Loucy (cell line): ENCODE results near the gene ZNF521.
A peak's percentile ranks its signal among the peaks of the same experiment; 100 is the strongest.

Source experiments
- H2AFZ ChIP-seq: fragments of 200-600 bp; sonication (generic); 2 replicates; pipeline ENCODE4 v1.6.0; 2016; ENCODE audit warnings: antibody characterized with exemption, mild to moderate bottlenecking, low read length, moderate library complexity
- H3F3A ChIP-seq: fragments of 200-600 bp; 2 replicates; pipeline ENCODE4 v1.6.0; 2016; ENCODE audit warnings: antibody characterized with exemption, low read depth, mild to moderate bottlenecking
- H3K27me3 ChIP-seq: fragments of 200-600 bp; sonication (generic); 2 replicates; pipeline ENCODE4 v1.6.1; 2014; ENCODE audit warnings: low read length, mild to moderate bottlenecking; ENCODE audit not compliant: insufficient read depth, poor library complexity, severe bottlenecking
- H3K36me3 ChIP-seq: fragments of 200-600 bp; sonication (generic); 2 replicates; pipeline ENCODE4 v1.6.1; 2016; ENCODE audit warnings: low read length; ENCODE audit not compliant: insufficient read depth
- H3K4me1 ChIP-seq: fragments of 200-600 bp; sonication (generic); 2 replicates; pipeline ENCODE4 v1.5.1; 2014; ENCODE audit warnings: low read length, mild to moderate bottlenecking; ENCODE audit not compliant: insufficient read depth, poor library complexity, severe bottlenecking
- H3K4me2 ChIP-seq: fragments of 200-600 bp; sonication (generic); 2 replicates; pipeline ENCODE4 v1.6.0; 2014; ENCODE audit warnings: antibody characterized with exemption, low read length, low read depth, mild to moderate bottlenecking; ENCODE audit not compliant: poor library complexity, severe bottlenecking
- H3K4me3 ChIP-seq: fragments of 200-600 bp; sonication (generic); 2 replicates; pipeline ENCODE4 v1.5.1; 2014; ENCODE audit warnings: low read length, mild to moderate bottlenecking, mixed read lengths; ENCODE audit not compliant: poor library complexity, severe bottlenecking
- H3K79me2 ChIP-seq: fragments of 200-600 bp; sonication (generic); 2 replicates; pipeline ENCODE4 v1.6.1; 2014; ENCODE audit warnings: low read length; ENCODE audit not compliant: insufficient read depth
- H3K9ac ChIP-seq: fragments of 200-600 bp; sonication (generic); 2 replicates; pipeline ENCODE4 v1.6.0; 2014; ENCODE audit warnings: mild to moderate bottlenecking, low read depth, low read length, moderate library complexity; ENCODE audit not compliant: poor library complexity, severe bottlenecking
- H3K9me2 ChIP-seq: fragments of 200-600 bp; sonication (generic); replicated peaks from 2 replicates; pipeline ENCODE4 v1.6.1; 2016; ENCODE audit warnings: low read depth, low read length, mixed read lengths
- H3K9me3 ChIP-seq: fragments of 200-600 bp; sonication (generic); 2 replicates; pipeline ENCODE4 v1.6.1; 2014; ENCODE audit warnings: mild to moderate bottlenecking, antibody characterized with exemption, low read length, low read depth; ENCODE audit not compliant: insufficient read depth
- H4K20me1 ChIP-seq: fragments of 200-600 bp; sonication (generic); 2 replicates; pipeline ENCODE4 v1.6.0; 2014; ENCODE audit warnings: antibody characterized with exemption, low read length, mild to moderate bottlenecking; ENCODE audit not compliant: insufficient read depth, poor library complexity, severe bottlenecking
- CTCF ChIP-seq: fragments of 200-600 bp; sonication (generic); conservative IDR thresholded peaks from 2 replicates; pipeline ENCODE4 v1.5.1; 2014; ENCODE audit warnings: mild to moderate bottlenecking, antibody characterized with exemption, low read length
- EZH2phosphoT487 ChIP-seq: fragments of 200-600 bp; IDR thresholded peaks from 2 replicates; pipeline ENCODE4 v1.6.1; 2018; ENCODE audit warnings: antibody characterized with exemption, mild to moderate bottlenecking, moderate library complexity, borderline replicate concordance

ZNF521 gene

GRCh38 chr18:25327584-25327983 is 24.4 kb downstream of the ZNF521 start:
- no peaks in the 10 kb centered on the region for H3K27me3 ChIP-seq

GRCh38 chr18:25326361-25326952 is 25.5 kb downstream of the ZNF521 start:
- peaks cover 47% of the 10 kb centered on the region for H3K4me1 ChIP-seq
- TF ChIP-seq CTCF (no peak), EZH2phosphoT487 (no peak)
- peaks cover 71% of the 10 kb centered on the region for H3K79me2 ChIP-seq
- peak overlapping the region; percentile 10 for H3K4me2 ChIP-seq
- no peak overlapping the region for H3K9ac ChIP-seq
- H3F3A ChIP-seq, result 0 out of 2 replicates have a peak, but pooled peaks cover 4% of the 10 kb centered on the region
- H3K9me3 ChIP-seq, result no peaks in the 10 kb centered on the region
- H2AFZ ChIP-seq, result no peak overlapping the region
- H3K36me3 ChIP-seq, result peaks cover 5% of the 10 kb centered on the region; the same call in 1 of the 2 replicates
- H4K20me1 ChIP-seq, result peaks cover 5% of the 10 kb centered on the region
- H3K9me2 ChIP-seq, result no peaks in the 10 kb centered on the region
- H3K27me3 ChIP-seq, result no peaks in the 10 kb centered on the region
- no peak overlapping the region for H3K4me3 ChIP-seq

More at GRCh38 chr18:25327584-25327983, 24.4 kb downstream of the ZNF521 start:
- H3K9me3 ChIP-seq, result no peaks in the 10 kb centered on the region
- H3K9ac ChIP-seq, result no peak overlapping the region
- peaks cover 82% of the 10 kb centered on the region for H3K79me2 ChIP-seq
- peaks cover 53% of the 10 kb centered on the region for H3K4me1 ChIP-seq
- peak overlapping the region; percentile 34 for H3K4me3 ChIP-seq
- no peak for TF ChIP-seq CTCF
- no peak for TF ChIP-seq EZH2phosphoT487
- 0 out of 2 replicates have a peak, but pooled peaks cover 4% of the 10 kb centered on the region for H3F3A ChIP-seq
- H3K9me2 ChIP-seq, result no peaks in the 10 kb centered on the region
- H4K20me1 ChIP-seq, result peaks cover 5% of the 10 kb centered on the region
- H3K36me3 ChIP-seq, result no peaks in the 10 kb centered on the region
- H3K4me2 ChIP-seq, result peak overlapping the region; percentile 60
- H2AFZ ChIP-seq, result no peak overlapping the region

- H3K27me3 ChIP-seq, result no peaks in the 10 kb centered on the region
- peaks cover 3% of the 10 kb centered on the region for H4K20me1 ChIP-seq
- no peak overlapping the region for H2AFZ ChIP-seq
- H3K9me2 ChIP-seq, result no peaks in the 10 kb centered on the region
- peaks cover 22% of the 10 kb centered on the region for H3K4me1 ChIP-seq
- H3K79me2 ChIP-seq, result peaks cover 49% of the 10 kb centered on the region
- H3K9ac ChIP-seq, result no peak overlapping the region
- 0 out of 2 replicates have a peak, but pooled peaks cover 4% of the 10 kb centered on the region for H3F3A ChIP-seq
- peaks cover 36% of the 10 kb centered on the region for H3K36me3 ChIP-seq
- no peak for TF ChIP-seq CTCF
- TF ChIP-seq EZH2phosphoT487, result no peak
- H3K4me2 ChIP-seq, result no peak overlapping the region
- H3K9me3 ChIP-seq, result no peaks in the 10 kb centered on the region
- H3K4me3 ChIP-seq, result no peak overlapping the region
Observed at GRCh38 chr18:25322806-25323205, 29.2 kb downstream of the ZNF521 start.
